Keratinocyte (primary cell): ENCODE measurements around the gene GOLGA8Q.
"Not testable (repeated sequence)": the region's sequence is repeated elsewhere in the genome, so short reads cannot be mapped to it uniquely, and the experiment has no call there.

Source experiments
- CTCF ChIP-seq, 3 experiments: IDR thresholded peaks in 1 of 3; conservative IDR thresholded peaks in 1 of 3; optimal IDR thresholded peaks in 1 of 3; 2 replicates in 2 of 3; 3 replicates in 1 of 3; pipeline versions ENCODE3 to v1.5.1; 2011; ENCODE audit warnings: low read length in 3 of 3, mild to moderate bottlenecking in 3 of 3, moderate library complexity in 2 of 3, control low read depth in 1 of 3, inconsistent platforms in 1 of 3; ENCODE audit not compliant: insufficient read depth in 2 of 3; ENCODE audit errors: extremely low read depth in 1 of 3
- EZH2 ChIP-seq: IDR thresholded peaks from one replicate; pipeline ENCODE4 v1.6.1; 2012; ENCODE audit warnings: inconsistent platforms, mild to moderate bottlenecking, low read length, moderate library complexity

- not testable (repeated sequence) for TF ChIP-seq CTCF (optimal IDR thresholded peaks at IDR 0.05 in 1 of 3, IDR thresholded peaks at IDR 0.05 in 1 of 3, conservative IDR thresholded peaks at IDR 0.05 in 1 of 3; ENCODE audit: extremely low read depth in 1 of 3, insufficient read depth in 2 of 3, low read length in 3 of 3); EZH2
These were observed 51.9 kb downstream of the GOLGA8Q start, which contains the start of gene GOLGA8H for GRCh38 chr15:30603796-30604195.
